PC-9 (cell line): Measurements from ENCODE around the gene COP1. TPM values are rescaled to one million over a fixed set of nuclear protein-coding genes. Genes with fewer than 3 reads are reported as not detected.

Experiments
- BruUV-seq: library from RNA; stranded (reverse); fragments of 400-500 nt; replicated peaks from 2 replicates; lab custom pipeline; 2021; lab: Mats Ljungman, UMichigan
- CTCF ChIA-PET: fragments of 300-600 bp; sonication (Branson Sonifier 250); formaldehyde crosslinking; loops from one replicate; lab custom pipeline; 2022; ENCODE audit warnings: antibody characterized with exemption; lab: Charles Lee
- POLR2A ChIA-PET: fragments of 300-600 bp; sonication (Branson Sonifier 250); formaldehyde crosslinking; loops from one replicate; lab custom pipeline; 2022; ENCODE audit warnings: antibody characterized with exemption; ENCODE audit not compliant: unreplicated experiment; lab: Charles Lee
- DNase-seq, 2 experiments: peaks; one replicate each; pipeline versions ENCODE4 v3.0.0 to v3.0.0-alpha.2; 2015 to 2022; ENCODE audit warnings: mixed read lengths in 1 of 2
- H2AFZ ChIP-seq: fragments of 200-600 bp; sonication (generic); 2 replicates; pipeline ENCODE4 v1.8.1; 2017; ENCODE audit warnings: antibody characterized with exemption
- H3F3A ChIP-seq: fragments of 200-600 bp; sonication (generic); 2 replicates; pipeline ENCODE4 v1.8.1; 2017; ENCODE audit warnings: antibody characterized with exemption, mild to moderate bottlenecking, low read depth; ENCODE audit not compliant: insufficient read depth
- H3K27ac ChIP-seq: fragments of 200-600 bp; sonication (generic); 2 replicates; pipeline ENCODE4 v1.6.1; 2016; ENCODE audit warnings: mixed run types
- H3K27me3 ChIP-seq: fragments of 200-600 bp; sonication (generic); 2 replicates; pipeline ENCODE4 v1.6.1; 2016; ENCODE audit warnings: low read depth, mixed run types; ENCODE audit not compliant: insufficient read depth
- H3K36me3 ChIP-seq: fragments of 200-600 bp; sonication (generic); 2 replicates; pipeline ENCODE4 v1.6.1; 2016; ENCODE audit warnings: low read depth, mixed run types
- H3K4me1 ChIP-seq: fragments of 200-600 bp; sonication (generic); replicated peaks from 2 replicates; pipeline ENCODE4 v1.6.1; 2016; ENCODE audit warnings: mixed run types; ENCODE audit not compliant: insufficient read depth
- H3K4me2 ChIP-seq: fragments of 200-600 bp; sonication (generic); 2 replicates; pipeline ENCODE4 v1.6.1; 2017; ENCODE audit warnings: mixed run types
- H3K4me3 ChIP-seq: fragments of 200-600 bp; sonication (generic); 2 replicates; pipeline ENCODE4 v1.6.1; 2016; ENCODE audit warnings: mixed run types
- H3K79me2 ChIP-seq: fragments of 200-600 bp; sonication (generic); 2 replicates; pipeline ENCODE4 v1.6.1; 2017; ENCODE audit warnings: low read depth, mixed run types
- H3K9me2 ChIP-seq: fragments of 200-600 bp; sonication (generic); 2 replicates; pipeline ENCODE4 v1.8.1; 2017; ENCODE audit warnings: mild to moderate bottlenecking; ENCODE audit not compliant: insufficient read depth
- H3K9me3 ChIP-seq: fragments of 200-600 bp; sonication (generic); 2 replicates; pipeline ENCODE4 v1.8.1; 2016; ENCODE audit warnings: low read depth; ENCODE audit not compliant: insufficient read depth
- H4K20me1 ChIP-seq: fragments of 200-600 bp; sonication (generic); 2 replicates; pipeline ENCODE4 v1.8.1; 2017; ENCODE audit not compliant: insufficient read depth
- EZH2 ChIP-seq: fragments of 200-600 bp; sonication (generic); IDR thresholded peaks from 2 replicates; pipeline ENCODE4 v1.8.0; 2017; ENCODE audit warnings: antibody characterized with exemption, low read depth
- intact Hi-C: fragments of 100-400 bp; cut with micrococcal nuclease; formaldehyde crosslinking; loops from one replicate; pipeline ENCODE4 v1.10.0; 2022; ENCODE audit not compliant: unreplicated experiment
- total RNA-seq: library from RNA; stranded (reverse); gene quantifications from 2 replicates; pipeline ENCODE4 v1.2.3, GENCODE V29; 2021
- TF ChIP-seq, protein P1 (sequence below): fragments of 200-600 bp; sonication (generic); conservative IDR thresholded peaks from 2 replicates; pipeline ENCODE4 v1.6.1; 2017; ENCODE audit warnings: mixed run types, antibody characterized with exemption, mild to moderate bottlenecking, moderate library complexity

The COP1 gene
- total RNA-seq, 1 experiment from 2014 or later: 38.0 TPM

DNA sequence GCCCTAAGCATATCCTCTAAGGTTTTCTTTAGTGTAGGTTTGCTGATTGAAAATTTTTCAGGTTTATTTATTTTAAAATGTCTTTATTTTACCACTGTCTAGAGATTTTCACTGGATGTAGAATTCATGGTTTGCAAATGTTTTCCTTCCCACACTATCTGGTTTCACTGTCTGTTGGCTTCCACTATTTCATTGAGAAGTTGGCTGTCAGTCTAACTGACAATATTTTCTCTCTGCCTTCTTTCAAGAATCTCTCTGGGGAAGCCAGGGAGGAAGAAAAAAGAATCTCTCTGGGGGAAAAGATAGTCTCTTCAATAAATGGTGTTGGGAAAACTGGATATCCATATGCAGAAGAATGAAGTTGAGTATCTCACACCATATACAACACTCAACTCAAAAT lies 226.0 kb downstream of the COP1 start:
- Histone ChIP-seq H3K27me3 (no peaks in the 10 kb centered on the region), H4K20me1 (no peaks in the 10 kb centered on the region), H3K27ac (no peak overlapping the region), H3K4me2 (no peak overlapping the region), H3K4me3 (no peak overlapping the region), H3K36me3 (peaks cover 29% of the 10 kb centered on the region), H3K9me2 (no peaks in the 10 kb centered on the region), H3K4me1 (peaks cover 16% of the 10 kb centered on the region), H3K79me2 (no peaks in the 10 kb centered on the region), H3K9me3 (peaks cover 21% of the 10 kb centered on the region), H2AFZ (no peak overlapping the region), H3F3A (peaks cover 10% of the 10 kb centered on the region; the same call in 1 of the 2 replicates)
- TF ChIP-seq, protein P1, sequence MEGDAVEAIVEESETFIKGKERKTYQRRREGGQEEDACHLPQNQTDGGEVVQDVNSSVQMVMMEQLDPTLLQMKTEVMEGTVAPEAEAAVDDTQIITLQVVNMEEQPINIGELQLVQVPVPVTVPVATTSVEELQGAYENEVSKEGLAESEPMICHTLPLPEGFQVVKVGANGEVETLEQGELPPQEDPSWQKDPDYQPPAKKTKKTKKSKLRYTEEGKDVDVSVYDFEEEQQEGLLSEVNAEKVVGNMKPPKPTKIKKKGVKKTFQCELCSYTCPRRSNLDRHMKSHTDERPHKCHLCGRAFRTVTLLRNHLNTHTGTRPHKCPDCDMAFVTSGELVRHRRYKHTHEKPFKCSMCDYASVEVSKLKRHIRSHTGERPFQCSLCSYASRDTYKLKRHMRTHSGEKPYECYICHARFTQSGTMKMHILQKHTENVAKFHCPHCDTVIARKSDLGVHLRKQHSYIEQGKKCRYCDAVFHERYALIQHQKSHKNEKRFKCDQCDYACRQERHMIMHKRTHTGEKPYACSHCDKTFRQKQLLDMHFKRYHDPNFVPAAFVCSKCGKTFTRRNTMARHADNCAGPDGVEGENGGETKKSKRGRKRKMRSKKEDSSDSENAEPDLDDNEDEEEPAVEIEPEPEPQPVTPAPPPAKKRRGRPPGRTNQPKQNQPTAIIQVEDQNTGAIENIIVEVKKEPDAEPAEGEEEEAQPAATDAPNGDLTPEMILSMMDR: no peak
- TF ChIP-seq EZH2: no peak
- no TSS peak for BruUV-seq
- intact Hi-C loops: no loop called here
- DNase-seq: no peak
- ChIA-PET POLR2A (no interaction called here), CTCF (interaction anchor here (0.6 kb wide), 1 partner anchor 131 kb away, joined by 4 read pairs; no protein-coding TSS in a partner anchor)

DNA sequence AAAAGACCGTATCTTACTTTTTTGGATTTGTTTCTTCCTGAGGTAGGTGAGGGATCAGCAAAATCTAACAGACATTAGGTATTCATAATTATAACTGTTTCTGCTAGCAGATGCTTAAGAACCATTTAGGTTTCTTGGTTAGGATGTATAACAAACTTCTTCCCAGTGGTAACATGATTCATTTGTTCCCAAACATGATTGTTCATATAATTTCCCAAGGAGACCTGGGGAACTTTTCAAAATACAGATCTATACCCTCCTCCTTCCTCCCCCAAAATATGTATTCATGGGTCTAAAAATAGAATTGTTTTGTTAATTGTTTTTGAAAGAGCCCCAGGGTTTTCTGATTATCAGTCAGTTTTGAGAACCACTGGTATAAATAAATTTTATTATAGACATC lies 228.2 kb downstream of the COP1 start:
- Histone ChIP-seq H3F3A (peaks cover 10% of the 10 kb centered on the region; the same call in 1 of the 2 replicates), H3K27me3 (no peaks in the 10 kb centered on the region), H3K27ac (no peak overlapping the region), H3K9me3 (peaks cover 10% of the 10 kb centered on the region), H3K4me1 (peaks cover 16% of the 10 kb centered on the region), H3K79me2 (no peaks in the 10 kb centered on the region), H3K4me3 (no peak overlapping the region), H3K9me2 (no peaks in the 10 kb centered on the region), H4K20me1 (no peaks in the 10 kb centered on the region), H3K36me3 (peaks cover 11% of the 10 kb centered on the region; the same call in 1 of the 2 replicates), H2AFZ (no peak overlapping the region), H3K4me2 (no peak overlapping the region)
- BruUV-seq: no TSS peak
- POLR2A ChIA-PET: no interaction called here
- CTCF ChIA-PET: no interaction called here
- TF ChIP-seq, protein P1: no peak
- DNase-seq: no peak
- intact Hi-C loops: no loop called here

DNA sequence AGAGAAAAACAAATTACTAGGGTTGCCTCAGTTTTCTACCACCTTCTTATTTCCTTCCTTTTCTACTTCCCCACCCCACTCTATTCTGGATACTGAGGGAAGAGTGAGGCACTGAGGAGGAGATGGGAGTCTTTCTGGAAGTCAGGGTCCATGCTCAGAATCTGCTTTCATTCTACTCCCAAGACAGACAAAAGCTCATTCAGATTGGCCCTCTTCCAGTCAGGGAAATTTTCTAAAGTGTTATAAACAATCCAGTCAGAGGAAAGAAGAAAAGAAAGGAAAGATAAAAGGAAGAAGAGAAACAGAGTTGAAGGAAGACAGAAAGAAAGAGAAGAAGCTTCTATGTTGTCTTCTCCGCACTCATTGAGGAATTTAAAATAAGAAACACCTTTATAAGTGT lies 228.6 kb downstream of the COP1 start:
- Histone ChIP-seq H3F3A (peaks cover 10% of the 10 kb centered on the region; the same call in 1 of the 2 replicates), H4K20me1 (no peaks in the 10 kb centered on the region), H2AFZ (no peak overlapping the region), H3K79me2 (no peaks in the 10 kb centered on the region), H3K9me3 (peaks cover 5% of the 10 kb centered on the region), H3K27ac (no peak overlapping the region), H3K9me2 (no peaks in the 10 kb centered on the region), H3K36me3 (peaks cover 11% of the 10 kb centered on the region; the same call in 1 of the 2 replicates), H3K4me2 (no peak overlapping the region), H3K4me3 (no peak overlapping the region), H3K27me3 (no peaks in the 10 kb centered on the region), H3K4me1 (peaks cover 16% of the 10 kb centered on the region)
- TF ChIP-seq, protein P1: no peak
- BruUV-seq: no TSS peak
- ChIA-PET POLR2A (no interaction called here), CTCF (no interaction called here)
- DNase-seq: no peak
- intact Hi-C loops: no loop called here
